HEK293 (cell line): ENCODE data around the gene TMEM60.

Source experiments
- CTCF ChIA-PET: fragments of 350-600 bp; formaldehyde crosslinking; extraction: SDS; loops from one replicate; lab custom pipeline; 2021; ENCODE audit warnings: antibody characterized with exemption; lab: Yijun Ruan, JAX
- POLR2A ChIA-PET: fragments of 300-600 bp; formaldehyde crosslinking; extraction: SDS; loops from one replicate; lab custom pipeline; 2020; ENCODE audit warnings: antibody characterized with exemption, inconsistent platforms; lab: Yijun Ruan, JAX
- H3K27ac ChIP-seq: fragments of 200-500 bp; sonication (Bioruptor generic); 2 replicates; pipeline ENCODE4 v1.5.1; 2014; ENCODE audit warnings: low read depth, low read length, control low read depth, inconsistent platforms; ENCODE audit errors: extremely low read depth
- H3K36me3 ChIP-seq, 2 experiments: fragments of 200-500 bp in 1 of 2; sonication (Bioruptor generic) in 1 of 2; 1 replicate in 1 of 2; 2 replicates in 1 of 2; pipeline ENCODE4 v1.5.1; 2014 to 2017; ENCODE audit warnings: inconsistent platforms in 2 of 2, low read length in 2 of 2; ENCODE audit not compliant: control insufficient read depth in 2 of 2, insufficient read depth in 1 of 2
- H3K4me1 ChIP-seq: fragments of 200-500 bp; sonication (Bioruptor generic); 2 replicates; pipeline ENCODE4 v1.5.1; 2014; ENCODE audit warnings: mild to moderate bottlenecking, low read length, inconsistent platforms; ENCODE audit not compliant: control insufficient read depth, insufficient read depth
- H3K4me3 ChIP-seq: 2 replicates; pipeline ENCODE4 v1.5.1; 2011; ENCODE audit warnings: low read depth, mild to moderate bottlenecking, control low read depth, low read length, moderate library complexity
- H3K9me3 ChIP-seq: fragments of 200-500 bp; sonication (Bioruptor generic); 2 replicates; pipeline ENCODE4 v1.5.1; 2014; ENCODE audit warnings: low read depth, low read length, inconsistent platforms; ENCODE audit not compliant: control insufficient read depth, insufficient read depth
- BCL11A ChIP-seq: fragments of 450-650 bp; formaldehyde crosslinking; IDR thresholded peaks from 2 replicates; pipeline ENCODE4 v1.5.1; 2016; ENCODE audit warnings: low read depth, missing biosample characterization, missing genetic modification characterization
- GFI1B ChIP-seq: fragments of 450-650 bp; formaldehyde crosslinking; IDR thresholded peaks from 2 replicates; pipeline ENCODE4 v1.5.1; 2016; ENCODE audit warnings: missing biosample characterization, missing genetic modification characterization
- GLI2 ChIP-seq: fragments of 450-650 bp; formaldehyde crosslinking; IDR thresholded peaks from 2 replicates; pipeline ENCODE4; 2017; ENCODE audit warnings: missing biosample characterization, missing genetic modification characterization, low read depth, borderline replicate concordance
- INSM2 ChIP-seq: fragments of 450-650 bp; formaldehyde crosslinking; IDR thresholded peaks from 2 replicates; pipeline ENCODE4 v1.5.1; 2016; ENCODE audit warnings: missing biosample characterization, missing genetic modification characterization
- KLF8 ChIP-seq: fragments of 450-650 bp; formaldehyde crosslinking; IDR thresholded peaks from 2 replicates; pipeline ENCODE4 v1.5.1; 2016; ENCODE audit warnings: missing biosample characterization, missing genetic modification characterization
- ZBTB10 ChIP-seq: fragments of 450-650 bp; formaldehyde crosslinking; IDR thresholded peaks from 2 replicates; pipeline ENCODE4 v1.5.1; 2016; ENCODE audit warnings: missing biosample characterization, missing genetic modification characterization
- ZBTB17 ChIP-seq: fragments of 450-650 bp; formaldehyde crosslinking; IDR thresholded peaks from 2 replicates; pipeline ENCODE4 v1.5.1; 2016; ENCODE audit warnings: missing biosample characterization, missing genetic modification characterization
- ZBTB44 ChIP-seq: fragments of 450-650 bp; IDR thresholded peaks from 2 replicates; pipeline ENCODE4 v1.5.1; 2018; ENCODE audit warnings: missing biosample characterization, mild to moderate bottlenecking, missing genetic modification characterization
- ZNF16 ChIP-seq: fragments of 450-650 bp; formaldehyde crosslinking; IDR thresholded peaks from 2 replicates; pipeline ENCODE4 v1.5.1; 2016; ENCODE audit warnings: low read depth, missing biosample characterization, missing genetic modification characterization
- ZNF2 ChIP-seq: fragments of 450-650 bp; formaldehyde crosslinking; IDR thresholded peaks from 2 replicates; pipeline ENCODE4 v1.5.1; 2016; ENCODE audit warnings: missing biosample characterization, missing genetic modification characterization
- ZNF202 ChIP-seq: fragments of 450-650 bp; formaldehyde crosslinking; IDR thresholded peaks from 2 replicates; pipeline ENCODE4 v1.5.1; 2016; ENCODE audit warnings: missing biosample characterization, missing genetic modification characterization, borderline replicate concordance
- ZNF214 ChIP-seq: fragments of 450-650 bp; formaldehyde crosslinking; IDR thresholded peaks from 2 replicates; pipeline ENCODE4 v1.5.1; 2017; ENCODE audit warnings: missing biosample characterization, mild to moderate bottlenecking, missing genetic modification characterization, borderline replicate concordance
- ZNF223 ChIP-seq: fragments of 450-650 bp; formaldehyde crosslinking; IDR thresholded peaks from 2 replicates; pipeline ENCODE4 v1.5.1; 2016; ENCODE audit warnings: missing biosample characterization, missing genetic modification characterization
- ZNF416 ChIP-seq: fragments of 450-650 bp; formaldehyde crosslinking; IDR thresholded peaks from 2 replicates; pipeline ENCODE4 v1.5.1; 2016; ENCODE audit warnings: missing biosample characterization, missing genetic modification characterization
- ZNF449 ChIP-seq: fragments of 450-650 bp; formaldehyde crosslinking; IDR thresholded peaks from 2 replicates; pipeline ENCODE4 v1.5.1; 2017; ENCODE audit warnings: missing biosample characterization, mild to moderate bottlenecking, missing genetic modification characterization, moderate library complexity
- ZNF692 ChIP-seq: fragments of 450-650 bp; formaldehyde crosslinking; IDR thresholded peaks from 2 replicates; pipeline ENCODE4 v1.5.1; 2016; ENCODE audit warnings: missing biosample characterization, missing genetic modification characterization

The TMEM60 gene

GRCh38 chr7:77782383-77782782 lies 15.9 kb downstream of the TMEM60 start:
- CTCF ChIA-PET, result no interaction called here
- H3K27ac ChIP-seq, result no peak overlapping the region
- no peak overlapping the region for H3K4me3 ChIP-seq
- peaks cover 5% of the 10 kb centered on the region; the same call in 1 of the 2 replicates for H3K4me1 ChIP-seq
- TF ChIP-seq ZBTB44 (tag by site-specific recombination) (no peak), GFI1B (no peak), ZNF416 (tag by site-specific recombination) (no peak)
- POLR2A ChIA-PET, result no interaction called here
- H3K36me3 ChIP-seq, result peaks cover 13 to 20% of the 10 kb centered on the region in 2 experiments
- H3K9me3 ChIP-seq, result no peaks in the 10 kb centered on the region

GRCh38 chr7:77778535-77778934 lies 19.7 kb downstream of the TMEM60 start:
- POLR2A ChIA-PET, result no interaction called here
- H3K36me3 ChIP-seq, result peaks cover 23 to 28% of the 10 kb centered on the region in 2 experiments
- peaks cover 5% of the 10 kb centered on the region; the same call in 1 of the 2 replicates for H3K4me1 ChIP-seq
- H3K9me3 ChIP-seq, result no peaks in the 10 kb centered on the region
- H3K4me3 ChIP-seq, result no peak overlapping the region
- H3K27ac ChIP-seq, result no peak overlapping the region
- CTCF ChIA-PET, result interaction anchor here (1.4 kb wide), 1 partner anchor 127 kb away, joined by 4 read pairs; no protein-coding TSS in a partner anchor
- no peak for TF ChIP-seq ZNF223 (tag by site-specific recombination)
- TF ChIP-seq ZNF2 (tag by site-specific recombination), result no peak
- TF ChIP-seq ZBTB17 (tag by site-specific recombination), result no peak
- TF ChIP-seq BCL11A (tag by site-specific recombination), result no peak
- no peak for TF ChIP-seq GLI2 (tag by site-specific recombination)
- no peak for TF ChIP-seq KLF8 (tag by site-specific recombination)
- no peak for TF ChIP-seq ZNF16 (tag by site-specific recombination)
- TF ChIP-seq ZNF214 (tag by site-specific recombination), result no peak
- TF ChIP-seq ZNF692 (tag by site-specific recombination), result no peak
- no peak for TF ChIP-seq ZBTB44 (tag by site-specific recombination)
- TF ChIP-seq INSM2, result no peak
- TF ChIP-seq ZBTB10 (tag by site-specific recombination), result no peak
- no peak for TF ChIP-seq ZNF449 (tag by site-specific recombination)
- TF ChIP-seq ZNF202, result no peak
